HepG2 (cell line): ENCODE results near the gene FOXRED2. TPM values are rescaled to one million over a fixed set of nuclear protein-coding genes. Genes with fewer than 3 reads are reported as not detected.

Experiments
- ATF7 ChIP-seq, 2 experiments: fragments of 450-650 bp in 1 of 2; sonication (generic) in 1 of 2; formaldehyde crosslinking in 1 of 2; IDR thresholded peaks; 2 replicates each; pipeline versions ENCODE4 v1.4.0 to v1.6.1; 2016 to 2020; ENCODE audit warnings: antibody characterized with exemption in 1 of 2, mild to moderate bottlenecking in 1 of 2, missing genetic modification reagents in 1 of 2
- FOXA3 ChIP-seq: IDR thresholded peaks from 2 replicates; pipeline ENCODE4 v1.6.1; 2016; ENCODE audit warnings: missing genetic modification reagents, missing compliant biosample characterization
- FOXJ3 ChIP-seq: sonication (generic); formaldehyde crosslinking; IDR thresholded peaks from 2 replicates; pipeline ENCODE4 v1.4.0; 2020; ENCODE audit warnings: missing genetic modification reagents, mild to moderate bottlenecking, borderline replicate concordance
- HBP1 ChIP-seq: IDR thresholded peaks from 2 replicates; pipeline ENCODE4 v1.6.1; 2016; ENCODE audit warnings: low read depth, control low read depth
- HNF4G ChIP-seq, 2 experiments: sonication (generic) in 1 of 2; formaldehyde crosslinking in 1 of 2; IDR thresholded peaks; 2 replicates each; pipeline versions ENCODE4 v1.4.0 to v1.6.1; 2011 to 2020; ENCODE audit warnings: borderline replicate concordance in 2 of 2, low read depth in 2 of 2, mild to moderate bottlenecking in 2 of 2, low read length in 1 of 2, missing genetic modification reagents in 1 of 2, moderate library complexity in 1 of 2
- KMT2A ChIP-seq: sonication (generic); formaldehyde crosslinking; IDR thresholded peaks from 2 replicates; pipeline ENCODE4 v1.4.0; 2020; ENCODE audit warnings: missing genetic modification reagents
- MEIS1 ChIP-seq: sonication (generic); formaldehyde crosslinking; IDR thresholded peaks from 2 replicates; pipeline ENCODE4 v1.9.0; 2021; ENCODE audit warnings: mild to moderate bottlenecking, missing genetic modification reagents, moderate library complexity, borderline replicate concordance
- PCBP1 ChIP-seq: fragments of 200-400 bp; formaldehyde crosslinking; IDR thresholded peaks from 2 replicates; pipeline ENCODE4 v1.6.1; 2017; ENCODE audit warnings: mild to moderate bottlenecking, low read depth, low read length, borderline replicate concordance
- RAD51 ChIP-seq: fragments of 450-650 bp; IDR thresholded peaks from 2 replicates; pipeline ENCODE4 v1.6.1; 2016; ENCODE audit warnings: borderline replicate concordance
- RBM22 ChIP-seq: fragments of 200-400 bp; formaldehyde crosslinking; optimal IDR thresholded peaks from 2 replicates; pipeline ENCODE3; 2017; ENCODE audit warnings: mild to moderate bottlenecking, low read length, moderate library complexity
- RFX5 ChIP-seq: IDR thresholded peaks from 2 replicates; pipeline ENCODE4 v1.6.1; 2011; ENCODE audit warnings: low read depth, low read length, improper control_type of control experiment
- SALL2 ChIP-seq: sonication (generic); formaldehyde crosslinking; IDR thresholded peaks from 2 replicates; pipeline ENCODE4 v1.8.1; 2023; ENCODE audit warnings: mild to moderate bottlenecking, missing genetic modification reagents, inconsistent platforms
- TFDP1 ChIP-seq: IDR thresholded peaks from 2 replicates; pipeline ENCODE4 v1.6.1; 2016; ENCODE audit warnings: missing compliant biosample characterization, missing genetic modification reagents, borderline replicate concordance
- ZBTB26 ChIP-seq: IDR thresholded peaks from 2 replicates; pipeline ENCODE4 v1.6.1; 2016; ENCODE audit warnings: missing compliant biosample characterization, missing genetic modification reagents, borderline replicate concordance
- ZKSCAN5 ChIP-seq: sonication (generic); formaldehyde crosslinking; IDR thresholded peaks from 2 replicates; pipeline ENCODE4 v1.5.1; 2020; ENCODE audit warnings: mild to moderate bottlenecking, missing genetic modification reagents
- ZNF121 ChIP-seq: sonication (generic); formaldehyde crosslinking; IDR thresholded peaks from 2 replicates; pipeline ENCODE4 v1.5.0; 2020; ENCODE audit warnings: mild to moderate bottlenecking, missing genetic modification reagents
- ZNF451 ChIP-seq: sonication (generic); formaldehyde crosslinking; IDR thresholded peaks from 2 replicates; pipeline ENCODE4 v1.5.0; 2020; ENCODE audit warnings: mild to moderate bottlenecking, missing genetic modification reagents
- ZNF460 ChIP-seq: sonication (generic); formaldehyde crosslinking; IDR thresholded peaks from 2 replicates; pipeline ENCODE4 v1.5.1; 2020; ENCODE audit warnings: missing genetic modification reagents, mild to moderate bottlenecking, borderline replicate concordance
- ZNF580 ChIP-seq: IDR thresholded peaks from 2 replicates; pipeline ENCODE4 v1.6.1; 2016; ENCODE audit warnings: low read depth, borderline replicate concordance
- ZNF598 ChIP-seq: sonication (generic); formaldehyde crosslinking; IDR thresholded peaks from 2 replicates; pipeline ENCODE4 v1.5.1; 2020; ENCODE audit warnings: mild to moderate bottlenecking, missing genetic modification reagents, borderline replicate concordance
- ZNF615 ChIP-seq: sonication (generic); formaldehyde crosslinking; IDR thresholded peaks from 2 replicates; pipeline ENCODE4 v1.5.0; 2020; ENCODE audit warnings: mild to moderate bottlenecking, missing genetic modification reagents, borderline replicate concordance
- ZNF768 ChIP-seq: sonication (generic); formaldehyde crosslinking; IDR thresholded peaks from 2 replicates; pipeline ENCODE4 v1.4.0; 2020; ENCODE audit warnings: missing genetic modification reagents
- polyA plus RNA-seq, 8 experiments: library from polyadenylated mRNA; depleted of rRNA in 3 of 8; stranded (reverse) in 7 of 8; unstranded in 1 of 8; fragments of >200 nt; fragmentation: Illumina TruSeq in 4 of 8; extraction: Trizol in 4 of 8; gene quantifications; 2 replicates each; pipeline versions ENCODE4 v1.2.1 to v1.2.3, GENCODE V29; 2011 to 2016; ENCODE audit warnings: low read depth in 4 of 8, missing spikeins in 1 of 8, mixed read lengths in 1 of 8; ENCODE audit not compliant: insufficient read depth in 1 of 8
- total RNA-seq, 5 experiments: library from RNA; depleted of rRNA; stranded (reverse); fragments of >200 nt; fragmentation: Illumina TruSeq; extraction: Trizol; gene quantifications; 2 replicates each; pipeline ENCODE4 v1.2.3, GENCODE V29; 2016; ENCODE audit warnings: low read depth in 1 of 5

FOXRED2 gene
- total and polyA plus RNA-seq, 2 of the 13 experiments (the other 11 are each of a cell fraction or from before 2014, with no cell fraction given) = 9.3 to 28.1 TPM

GRCh38 chr22:36528795-36529751 lies 22.2 kb upstream of the FOXRED2 start, which contains the start of gene EIF3D (continued):
- TF ChIP-seq ZBTB26 (CRISPR knock-in tag) = peak; percentile 72; the same call in 1 of the 2 replicates
- no peak for TF ChIP-seq ZKSCAN5
- 0 out of 2 replicates have a peak, but pooled peaks have one; percentile 80 for TF ChIP-seq PCBP1
- TF ChIP-seq RFX5 = peak; percentile 82
- TF ChIP-seq ZNF580 (CRISPR knock-in tag) = peak; percentile 19
- peak; percentile 91; the same call in 1 of the 2 replicates for TF ChIP-seq MEIS1
- peak; percentile 92; the same call in 1 of the 2 replicates for TF ChIP-seq TFDP1
- no peak for TF ChIP-seq ATF7 (IDR thresholded peaks at IDR 0.05)
- 0 out of 2 replicates have a peak, but pooled peaks have one; percentile 57 for TF ChIP-seq ATF7 (CRISPR knock-in tag; IDR thresholded peaks at IDR 0.05)
- peak; percentile 91; the same call in 1 of the 2 replicates for TF ChIP-seq ZNF598 (CRISPR knock-in tag)
- TF ChIP-seq HNF4G (IDR thresholded peaks at IDR 0.05; ENCODE audit: borderline replicate concordance, low read depth, low read length) = no peak; the same call in 1 of the 2 replicates
- TF ChIP-seq HNF4G (CRISPR knock-in tag; IDR thresholded peaks at IDR 0.05; ENCODE audit: borderline replicate concordance, low read depth) = peak; percentile 81; the same call in 1 of the 2 replicates
- peak; percentile 89; the same call in 1 of the 2 replicates for TF ChIP-seq FOXJ3
- peak; percentile 82; the same call in 1 of the 2 replicates for TF ChIP-seq SALL2 (CRISPR knock-in tag)
- TF ChIP-seq HBP1 (CRISPR knock-in tag) = peak; percentile 92; the same call in 1 of the 2 replicates
- peak; percentile 61 for TF ChIP-seq FOXA3 (CRISPR knock-in tag)
- TF ChIP-seq RBM22 = no peak
- TF ChIP-seq RAD51 = no peak
- no peak; the same call in 1 of the 2 replicates for TF ChIP-seq ZNF460 (CRISPR knock-in tag)
- peak; percentile 93 for TF ChIP-seq KMT2A (CRISPR knock-in tag)
- no peak for TF ChIP-seq ZNF451 (CRISPR knock-in tag)
- no peak for TF ChIP-seq ZNF121 (CRISPR knock-in tag)
- peak; percentile 58; the same call in 1 of the 2 replicates for TF ChIP-seq ZNF615 (CRISPR knock-in tag)
- TF ChIP-seq ZNF768 (CRISPR knock-in tag) = peak; percentile 65; the same call in 1 of the 2 replicates
